ENCODE data around the gene PAGR1.

The PAGR1 gene

DNA sequence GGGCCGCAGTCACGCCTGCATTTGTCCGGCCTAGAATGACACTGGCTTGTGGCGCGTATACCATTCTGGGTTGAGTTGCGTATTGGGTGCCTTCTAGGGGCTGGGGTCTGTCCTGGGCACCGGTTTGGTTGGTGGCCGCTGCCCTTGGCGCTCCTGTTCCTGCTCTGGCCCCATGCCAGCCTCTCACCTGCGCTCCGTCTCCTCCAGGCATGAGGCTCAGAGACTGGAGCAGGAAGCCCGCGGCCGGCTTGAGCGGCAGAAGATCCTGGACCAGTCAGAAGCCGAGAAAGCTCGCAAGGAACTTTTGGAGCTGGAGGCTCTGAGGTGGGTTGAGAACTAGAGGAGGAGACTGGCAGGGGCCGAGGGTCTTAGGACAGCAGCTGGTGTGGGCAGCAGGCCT, 29.7 kb downstream of the PAGR1 start:
- Histone ChIP-seq H3K4me1 (ENCODE audit: insufficient read depth, poor library complexity, severe bottlenecking) (no peaks in the 10 kb centered on the region), H3K9me3 (ENCODE audit: severe bottlenecking) (no peaks in the 10 kb centered on the region), H3K27ac (ENCODE audit: poor library complexity, severe bottlenecking) (no peak overlapping the region), H3K4me3 (ENCODE audit: severe bottlenecking) (no peak overlapping the region), H3K27me3 (ENCODE audit: insufficient read depth, poor library complexity, severe bottlenecking) (no peaks in the 10 kb centered on the region), H3K36me3 (ENCODE audit: low read depth) (peaks cover 24% of the 10 kb centered on the region)
- DNase-seq (ENCODE audit: low spot score) (no peak), ATAC-seq (ENCODE audit: low read depth) (no peak)
- TF ChIP-seq, protein P1, sequence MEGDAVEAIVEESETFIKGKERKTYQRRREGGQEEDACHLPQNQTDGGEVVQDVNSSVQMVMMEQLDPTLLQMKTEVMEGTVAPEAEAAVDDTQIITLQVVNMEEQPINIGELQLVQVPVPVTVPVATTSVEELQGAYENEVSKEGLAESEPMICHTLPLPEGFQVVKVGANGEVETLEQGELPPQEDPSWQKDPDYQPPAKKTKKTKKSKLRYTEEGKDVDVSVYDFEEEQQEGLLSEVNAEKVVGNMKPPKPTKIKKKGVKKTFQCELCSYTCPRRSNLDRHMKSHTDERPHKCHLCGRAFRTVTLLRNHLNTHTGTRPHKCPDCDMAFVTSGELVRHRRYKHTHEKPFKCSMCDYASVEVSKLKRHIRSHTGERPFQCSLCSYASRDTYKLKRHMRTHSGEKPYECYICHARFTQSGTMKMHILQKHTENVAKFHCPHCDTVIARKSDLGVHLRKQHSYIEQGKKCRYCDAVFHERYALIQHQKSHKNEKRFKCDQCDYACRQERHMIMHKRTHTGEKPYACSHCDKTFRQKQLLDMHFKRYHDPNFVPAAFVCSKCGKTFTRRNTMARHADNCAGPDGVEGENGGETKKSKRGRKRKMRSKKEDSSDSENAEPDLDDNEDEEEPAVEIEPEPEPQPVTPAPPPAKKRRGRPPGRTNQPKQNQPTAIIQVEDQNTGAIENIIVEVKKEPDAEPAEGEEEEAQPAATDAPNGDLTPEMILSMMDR (IDR thresholded peaks at IDR 0.05; ENCODE audit: poor library complexity, severe bottlenecking), result no peak

DNA sequence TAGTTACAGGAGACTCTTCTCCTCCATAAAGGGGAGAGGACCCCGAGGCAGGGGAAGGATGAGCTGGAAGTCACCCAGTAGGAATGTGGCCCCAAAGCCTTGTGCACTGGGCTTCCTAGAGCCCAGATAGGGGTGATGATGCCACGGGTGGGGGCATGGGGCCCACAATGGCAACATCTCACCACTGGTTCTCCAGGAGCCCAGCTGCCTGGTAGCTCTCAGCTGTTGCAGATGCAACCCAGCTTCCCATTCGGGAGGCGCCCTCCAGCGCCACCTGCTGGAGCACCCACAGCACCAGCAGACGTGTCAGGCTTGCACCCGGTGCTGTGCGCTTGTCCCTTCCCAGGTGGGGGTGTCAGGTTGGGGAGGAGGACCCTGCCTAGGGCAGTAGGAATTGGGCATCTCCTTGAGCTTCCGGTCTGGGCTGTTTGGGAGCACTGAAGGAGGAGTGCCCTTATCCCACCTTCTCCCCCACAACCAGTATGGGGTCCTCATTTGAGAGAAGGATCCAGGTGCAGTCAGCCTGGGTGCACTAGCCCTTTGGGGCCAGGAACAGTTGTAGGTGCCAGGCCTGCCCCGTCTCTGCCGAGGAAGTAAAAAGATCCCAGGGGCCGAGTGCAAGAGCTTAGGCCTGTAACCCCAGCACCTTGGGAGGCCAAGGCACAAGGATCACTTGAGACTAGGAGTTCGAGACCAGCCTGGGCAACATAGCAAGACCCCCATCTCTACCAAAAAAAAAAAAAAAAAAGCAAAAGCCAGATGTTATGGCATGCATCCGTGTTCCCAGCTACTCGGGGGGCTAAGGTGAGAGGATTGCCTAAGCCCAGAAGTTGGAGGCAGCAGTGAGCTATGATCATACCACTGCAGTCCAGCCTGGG, 32.7 kb downstream of the PAGR1 start:
- Histone ChIP-seq H3K4me3 (ENCODE audit: severe bottlenecking) (no peak overlapping the region), H3K4me1 (ENCODE audit: insufficient read depth, poor library complexity, severe bottlenecking) (no peaks in the 10 kb centered on the region), H3K27me3 (ENCODE audit: insufficient read depth, poor library complexity, severe bottlenecking) (no peaks in the 10 kb centered on the region), H3K36me3 (ENCODE audit: low read depth) (peaks cover 23% of the 10 kb centered on the region), H3K27ac (ENCODE audit: poor library complexity, severe bottlenecking) (no peak overlapping the region), H3K9me3 (ENCODE audit: severe bottlenecking) (no peaks in the 10 kb centered on the region)
- TF ChIP-seq, protein P1 (IDR thresholded peaks at IDR 0.05; ENCODE audit: poor library complexity, severe bottlenecking), result peak; percentile 72
- DNase-seq (ENCODE audit: low spot score) (no peak), ATAC-seq (ENCODE audit: low read depth) (peak; percentile 61)

DNA sequence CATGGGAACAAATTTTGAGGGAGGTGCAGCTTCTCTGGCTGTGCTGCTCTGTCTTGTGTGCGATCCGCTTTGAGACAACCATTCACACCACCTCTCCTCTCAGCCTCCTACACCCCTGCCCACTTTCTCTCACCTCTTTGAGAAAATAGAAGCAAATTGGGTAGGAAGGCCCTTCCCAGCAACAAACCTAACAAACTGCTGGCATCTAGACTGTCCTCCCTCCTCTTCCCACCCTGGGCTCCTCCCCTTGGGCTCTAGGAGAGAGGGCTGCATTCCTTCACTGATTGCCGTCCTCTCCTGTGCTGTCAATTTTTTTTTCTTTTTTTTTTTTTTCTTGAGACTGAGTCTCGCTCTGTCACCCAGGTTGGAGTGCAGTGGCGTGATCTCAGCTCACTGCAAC, 33.6 kb downstream of the PAGR1 start:
- DNase-seq (ENCODE audit: low spot score) (no peak), ATAC-seq (ENCODE audit: low read depth) (no peak)
- no peaks in the 10 kb centered on the region for H3K4me1 ChIP-seq (ENCODE audit: insufficient read depth, poor library complexity, severe bottlenecking)
- TF ChIP-seq, protein P1 (IDR thresholded peaks at IDR 0.05; ENCODE audit: poor library complexity, severe bottlenecking), result no peak
- no peak overlapping the region for H3K27ac ChIP-seq (ENCODE audit: poor library complexity, severe bottlenecking)
- H3K4me3 ChIP-seq (ENCODE audit: severe bottlenecking), result no peak overlapping the region
- no peaks in the 10 kb centered on the region for H3K27me3 ChIP-seq (ENCODE audit: insufficient read depth, poor library complexity, severe bottlenecking)
- no peaks in the 10 kb centered on the region for H3K9me3 ChIP-seq (ENCODE audit: severe bottlenecking)
- H3K36me3 ChIP-seq (ENCODE audit: low read depth), result peaks cover 23% of the 10 kb centered on the region

DNA sequence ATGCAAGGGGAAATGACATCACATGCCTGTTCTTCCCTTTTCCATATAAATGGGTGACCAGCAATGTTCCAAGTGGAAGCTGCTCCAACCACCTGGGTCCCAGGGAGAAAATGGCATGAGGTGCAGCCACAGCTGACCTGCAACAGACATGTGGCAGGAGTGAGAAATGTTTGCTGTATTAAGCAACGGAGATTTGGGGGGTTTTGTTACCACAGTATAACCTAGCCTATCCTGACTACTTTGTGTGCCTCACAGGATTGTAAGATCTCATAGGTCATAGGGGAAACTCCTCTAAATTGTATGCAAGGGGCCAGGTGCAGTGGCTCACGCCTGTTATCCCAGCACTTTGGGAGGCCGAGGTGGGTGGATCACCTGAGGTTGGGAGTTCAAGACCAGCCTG, 35.0 kb downstream of the PAGR1 start:
- H3K4me3 ChIP-seq (ENCODE audit: severe bottlenecking), result no peak overlapping the region
- H3K36me3 ChIP-seq (ENCODE audit: low read depth), result peaks cover 18% of the 10 kb centered on the region
- no peak for ATAC-seq (ENCODE audit: low read depth)
- H3K4me1 ChIP-seq (ENCODE audit: insufficient read depth, poor library complexity, severe bottlenecking), result no peaks in the 10 kb centered on the region
- no peaks in the 10 kb centered on the region for H3K27me3 ChIP-seq (ENCODE audit: insufficient read depth, poor library complexity, severe bottlenecking)
- no peaks in the 10 kb centered on the region for H3K9me3 ChIP-seq (ENCODE audit: severe bottlenecking)
- TF ChIP-seq, protein P1 (IDR thresholded peaks at IDR 0.05; ENCODE audit: poor library complexity, severe bottlenecking), result no peak
- no peak for DNase-seq (ENCODE audit: low spot score)
- H3K27ac ChIP-seq (ENCODE audit: poor library complexity, severe bottlenecking), result no peak overlapping the region

DNA sequence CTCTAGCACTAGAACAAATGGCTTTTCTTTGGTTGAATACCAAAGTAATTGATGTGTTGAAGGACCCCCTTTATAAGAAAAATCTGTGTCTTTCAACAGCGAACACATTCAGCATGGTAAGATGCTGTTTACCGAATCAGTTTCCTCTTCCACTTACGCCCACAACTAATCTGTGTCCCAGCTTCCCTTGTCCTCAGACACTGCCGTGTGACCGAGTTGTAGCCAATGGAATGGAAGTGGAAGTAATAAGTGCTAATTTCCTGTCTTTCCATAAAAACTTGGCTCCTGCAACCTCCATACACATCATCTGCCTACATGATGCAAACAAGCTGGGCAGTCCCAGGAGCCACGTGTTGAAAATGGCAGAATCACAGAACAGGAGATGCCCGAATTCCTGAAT, 36.7 kb downstream of the PAGR1 start:
- DNase-seq (ENCODE audit: low spot score), result no peak
- no peak overlapping the region for H3K4me3 ChIP-seq (ENCODE audit: severe bottlenecking)
- H3K36me3 ChIP-seq (ENCODE audit: low read depth), result peaks cover 2% of the 10 kb centered on the region
- TF ChIP-seq, protein P1 (IDR thresholded peaks at IDR 0.05; ENCODE audit: poor library complexity, severe bottlenecking), result no peak
- H3K9me3 ChIP-seq (ENCODE audit: severe bottlenecking), result no peaks in the 10 kb centered on the region
- ATAC-seq (ENCODE audit: low read depth), result no peak
- H3K27ac ChIP-seq (ENCODE audit: poor library complexity, severe bottlenecking), result no peak overlapping the region
- H3K4me1 ChIP-seq (ENCODE audit: insufficient read depth, poor library complexity, severe bottlenecking), result no peaks in the 10 kb centered on the region
- H3K27me3 ChIP-seq (ENCODE audit: insufficient read depth, poor library complexity, severe bottlenecking), result no peaks in the 10 kb centered on the region
